Liver (tissue), 9 donors: ENCODE results near the gene CD84. TPM values are rescaled to one million over a fixed set of nuclear protein-coding genes. Genes with fewer than 3 reads are reported as not detected.
A peak's percentile ranks its signal among the peaks of the same experiment; 100 is the strongest.
"Not testable (repeated sequence)": the region's sequence is repeated elsewhere in the genome, so short reads cannot be mapped to it uniquely, and the experiment has no call there.

Source experiments
- DNase-seq: peaks from one replicate; pipeline ENCODE4 v3.0.0-alpha.2; 2017; ENCODE audit warnings: low spot score
- H3K27ac ChIP-seq, 2 donors: one replicate each; pipeline ENCODE4 v1.7.0; 2013; ENCODE audit warnings: inconsistent platforms in 2 of 2, low read length in 2 of 2, control low read depth in 1 of 2, low read depth in 1 of 2, mild to moderate bottlenecking in 1 of 2
- H3K27me3 ChIP-seq, 4 donors: one replicate each; pipeline versions ENCODE4 v1.6.1 to v1.7.0; 2013; ENCODE audit warnings: low read length in 3 of 4, inconsistent platforms in 1 of 4, mild to moderate bottlenecking in 1 of 4, moderate library complexity in 1 of 4; ENCODE audit not compliant: control insufficient read depth in 4 of 4, insufficient read depth in 4 of 4
- H3K36me3 ChIP-seq, 4 donors: one replicate each; pipeline versions ENCODE4 v1.6.1 to v1.7.0; 2013; ENCODE audit warnings: low read length in 3 of 4, mild to moderate bottlenecking in 3 of 4, low read depth in 1 of 4, moderate library complexity in 1 of 4; ENCODE audit not compliant: control insufficient read depth in 4 of 4, insufficient read depth in 3 of 4
- H3K4me1 ChIP-seq, 4 donors: one replicate each; pipeline versions ENCODE4 v1.6.1 to v1.7.0; 2013; ENCODE audit warnings: low read length in 3 of 4, mild to moderate bottlenecking in 3 of 4, moderate library complexity in 1 of 4; ENCODE audit not compliant: control insufficient read depth in 4 of 4, insufficient read depth in 4 of 4
- H3K4me3 ChIP-seq, 3 donors: one replicate each; pipeline versions ENCODE4 v1.6.1 to v1.7.0; 2013; ENCODE audit warnings: low read length in 3 of 3, control low read depth in 1 of 3, low read depth in 1 of 3, mild to moderate bottlenecking in 1 of 3
- H3K9ac ChIP-seq, 2 donors: one replicate each; pipeline ENCODE4 v1.7.0; 2013; ENCODE audit warnings: low read length in 2 of 2, mild to moderate bottlenecking in 2 of 2, moderate library complexity in 2 of 2, control low read depth in 1 of 2, low read depth in 1 of 2
- H3K9me3 ChIP-seq, 4 donors: one replicate each; pipeline versions ENCODE4 v1.6.1 to v1.7.0; 2013; ENCODE audit warnings: low read length in 3 of 4; ENCODE audit not compliant: control insufficient read depth in 4 of 4
- EGR1 ChIP-seq, 2 donors: IDR thresholded peaks; 2 replicates each; pipeline ENCODE4 v1.6.1; 2016 to 2018; ENCODE audit warnings: antibody characterized with exemption in 2 of 2, low read depth in 2 of 2
- FOXA1 ChIP-seq: IDR thresholded peaks from 2 replicates; pipeline ENCODE4 v1.6.1; 2016; ENCODE audit warnings: antibody characterized with exemption
- HNF4G ChIP-seq: IDR thresholded peaks from 2 replicates; pipeline ENCODE4 v1.6.1; 2016; ENCODE audit warnings: antibody characterized with exemption
- SP1 ChIP-seq: IDR thresholded peaks from 2 replicates; pipeline ENCODE4 v1.6.1; 2018; ENCODE audit warnings: antibody characterized with exemption, mild to moderate bottlenecking
- WGBS: extraction: QIAGEN DNeasy Blood & Tissue Kit; methylation state at CpG from one replicate; pipeline ENCODE4 v1.1.7; 2013; 5-methylcytosine and 5-hydroxymethylcytosine counted together
- polyA plus RNA-seq, 2 donors: library from polyadenylated mRNA; stranded (reverse) in 1 of 2; unstranded in 1 of 2; fragments of 200-250 nt in 1 of 2; fragments of >200 nt in 1 of 2; fragmentation: Nextera tagmentation in 1 of 2; extraction: Ambion mirVana in 1 of 2; gene quantifications; one replicate each; pipeline versions ENCODE4 v1.2.1 to v1.2.3, GENCODE V29; 2013 to 2015
- total RNA-seq, 2 donors: library from RNA; depleted of rRNA; stranded (reverse); fragments of >200 nt; gene quantifications; one replicate each; pipeline ENCODE4 v1.2.3, GENCODE V29; 2014
- TF ChIP-seq, protein P1 (sequence below): IDR thresholded peaks from 2 replicates; pipeline ENCODE4 v1.6.1; 2016; ENCODE audit warnings: antibody characterized with exemption, mild to moderate bottlenecking
- donor health status: healthy.
- donor health status: healthy.
- donor health status: healthy.
- donor health status: healthy.
- donor health status: healthy.

Gene CD84
- total and polyA plus RNA-seq, 4 donors = 2.1 to 8.8 (median 4.4) TPM

DNA sequence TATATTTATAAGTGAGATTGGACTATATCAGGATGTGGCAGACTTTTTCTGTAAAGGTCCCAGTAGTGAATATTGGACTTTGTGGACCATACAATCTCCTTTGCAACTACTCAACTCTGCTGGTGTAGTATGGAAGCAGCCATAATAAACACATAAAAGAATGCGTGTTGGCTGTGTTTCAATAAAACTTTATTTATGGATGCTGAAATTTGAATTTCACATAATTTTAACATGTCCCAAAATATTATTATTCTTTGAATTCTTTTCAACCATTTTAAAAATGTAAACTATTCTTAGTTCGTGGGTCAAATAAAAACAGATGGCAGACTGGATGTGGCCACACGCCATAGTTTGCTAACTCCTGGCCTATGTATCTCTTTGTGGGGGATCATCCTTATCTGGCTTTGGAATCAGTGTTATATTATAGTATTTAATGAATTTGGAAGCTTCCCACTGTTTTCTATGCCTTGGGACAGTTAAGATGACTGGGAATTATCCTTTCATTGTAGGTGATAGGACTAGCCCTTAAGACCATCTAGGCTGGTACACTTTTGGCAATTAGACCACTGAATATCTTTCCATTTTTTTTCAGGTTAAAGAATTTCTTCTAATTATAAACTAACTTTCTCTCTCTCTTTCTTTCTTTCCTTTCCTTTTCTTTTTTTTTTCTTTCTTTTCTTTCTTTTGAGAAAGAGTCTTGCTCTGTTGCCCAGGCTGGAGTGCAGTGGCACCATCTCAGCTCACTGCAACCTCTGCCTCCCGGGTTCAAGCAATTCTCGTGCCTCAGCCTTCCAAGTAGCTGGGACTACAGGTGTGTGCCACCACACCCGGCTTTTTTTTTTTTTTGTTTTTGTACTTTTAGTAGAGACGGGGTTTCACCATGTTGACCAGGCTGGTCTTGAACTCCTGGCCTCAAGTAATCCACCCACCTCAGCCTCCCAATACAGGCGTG is 41.3 kb downstream of the CD84 start (continued):
- TF ChIP-seq, protein P1, sequence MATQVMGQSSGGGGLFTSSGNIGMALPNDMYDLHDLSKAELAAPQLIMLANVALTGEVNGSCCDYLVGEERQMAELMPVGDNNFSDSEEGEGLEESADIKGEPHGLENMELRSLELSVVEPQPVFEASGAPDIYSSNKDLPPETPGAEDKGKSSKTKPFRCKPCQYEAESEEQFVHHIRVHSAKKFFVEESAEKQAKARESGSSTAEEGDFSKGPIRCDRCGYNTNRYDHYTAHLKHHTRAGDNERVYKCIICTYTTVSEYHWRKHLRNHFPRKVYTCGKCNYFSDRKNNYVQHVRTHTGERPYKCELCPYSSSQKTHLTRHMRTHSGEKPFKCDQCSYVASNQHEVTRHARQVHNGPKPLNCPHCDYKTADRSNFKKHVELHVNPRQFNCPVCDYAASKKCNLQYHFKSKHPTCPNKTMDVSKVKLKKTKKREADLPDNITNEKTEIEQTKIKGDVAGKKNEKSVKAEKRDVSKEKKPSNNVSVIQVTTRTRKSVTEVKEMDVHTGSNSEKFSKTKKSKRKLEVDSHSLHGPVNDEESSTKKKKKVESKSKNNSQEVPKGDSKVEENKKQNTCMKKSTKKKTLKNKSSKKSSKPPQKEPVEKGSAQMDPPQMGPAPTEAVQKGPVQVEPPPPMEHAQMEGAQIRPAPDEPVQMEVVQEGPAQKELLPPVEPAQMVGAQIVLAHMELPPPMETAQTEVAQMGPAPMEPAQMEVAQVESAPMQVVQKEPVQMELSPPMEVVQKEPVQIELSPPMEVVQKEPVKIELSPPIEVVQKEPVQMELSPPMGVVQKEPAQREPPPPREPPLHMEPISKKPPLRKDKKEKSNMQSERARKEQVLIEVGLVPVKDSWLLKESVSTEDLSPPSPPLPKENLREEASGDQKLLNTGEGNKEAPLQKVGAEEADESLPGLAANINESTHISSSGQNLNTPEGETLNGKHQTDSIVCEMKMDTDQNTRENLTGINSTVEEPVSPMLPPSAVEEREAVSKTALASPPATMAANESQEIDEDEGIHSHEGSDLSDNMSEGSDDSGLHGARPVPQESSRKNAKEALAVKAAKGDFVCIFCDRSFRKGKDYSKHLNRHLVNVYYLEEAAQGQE = no peak
- TF ChIP-seq SP1 (no peak), HNF4G (no peak), FOXA1 (no peak)

DNA sequence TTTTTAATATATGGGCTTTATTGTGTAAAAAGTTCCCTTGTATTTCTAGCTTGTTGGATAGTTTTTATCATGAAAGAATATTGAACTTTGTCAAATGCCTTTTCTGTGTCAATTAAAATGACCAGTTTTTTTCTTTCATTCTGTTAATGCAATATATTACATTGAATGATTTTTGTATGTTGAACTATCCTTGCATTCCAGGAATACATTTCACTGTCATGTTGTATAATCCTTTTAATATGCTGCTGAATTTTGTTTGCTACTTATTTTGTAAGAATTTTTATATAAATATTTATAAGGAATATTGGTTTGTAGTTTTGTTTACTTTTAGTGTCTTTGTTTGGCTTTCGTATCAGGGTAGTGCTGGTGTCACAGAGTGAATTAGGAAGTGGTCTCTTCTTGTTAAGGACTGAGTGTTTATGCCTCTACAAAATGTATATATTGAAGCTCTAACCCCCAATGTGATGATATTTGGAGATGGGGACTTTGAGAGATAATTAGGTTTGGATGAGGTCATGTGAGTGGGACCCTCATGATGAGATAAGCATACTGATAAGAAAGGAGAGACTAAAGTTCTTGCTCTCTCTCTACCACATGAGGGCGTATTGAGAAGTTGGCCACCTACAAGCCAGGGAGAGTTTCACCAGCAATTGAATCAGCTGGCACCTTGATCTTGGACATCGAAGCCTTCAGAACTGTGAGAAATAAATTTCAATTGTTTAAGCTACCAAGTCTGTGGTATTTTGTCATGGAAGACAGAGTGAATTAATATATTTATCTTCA is 44.3 kb downstream of the CD84 start:
- Histone ChIP-seq H3K27ac (no peak overlapping the region), H3K4me1 (peaks cover 1 to 14% (median 13%) of the 10 kb centered on the region in 4 donors), H3K27me3 (no peaks in the 10 kb centered on the region), H3K36me3 (no peaks in the 10 kb centered on the region), H3K9me3 (peaks cover 1 to 15% (median 5%) of the 10 kb centered on the region in 4 donors), H3K9ac (no peak overlapping the region), H3K4me3 (peak overlapping the region in 1 of 3 donors; percentile 26)
- no peak for TF ChIP-seq EGR1 (IDR thresholded peaks at IDR 0.05; ENCODE audit: low read depth in 2 of 2)
- DNase-seq = no peak
- WGBS = 92% methylated on average over 3 of the region's 3 CpGs

GRCh38 chr1:160532557-160532813 is 46.8 kb downstream of the CD84 start:
- H3K9me3 ChIP-seq = peaks cover 1 to 15% (median 5%) of the 10 kb centered on the region in 4 donors
- H3K4me3 ChIP-seq, H3K9ac ChIP-seq, H3K27ac ChIP-seq, H3K4me1 ChIP-seq, H3K36me3 ChIP-seq, H3K27me3 ChIP-seq, DNase-seq: not testable (repeated sequence)
- 91% methylated on average over 5 of the region's 5 CpGs for WGBS

DNA sequence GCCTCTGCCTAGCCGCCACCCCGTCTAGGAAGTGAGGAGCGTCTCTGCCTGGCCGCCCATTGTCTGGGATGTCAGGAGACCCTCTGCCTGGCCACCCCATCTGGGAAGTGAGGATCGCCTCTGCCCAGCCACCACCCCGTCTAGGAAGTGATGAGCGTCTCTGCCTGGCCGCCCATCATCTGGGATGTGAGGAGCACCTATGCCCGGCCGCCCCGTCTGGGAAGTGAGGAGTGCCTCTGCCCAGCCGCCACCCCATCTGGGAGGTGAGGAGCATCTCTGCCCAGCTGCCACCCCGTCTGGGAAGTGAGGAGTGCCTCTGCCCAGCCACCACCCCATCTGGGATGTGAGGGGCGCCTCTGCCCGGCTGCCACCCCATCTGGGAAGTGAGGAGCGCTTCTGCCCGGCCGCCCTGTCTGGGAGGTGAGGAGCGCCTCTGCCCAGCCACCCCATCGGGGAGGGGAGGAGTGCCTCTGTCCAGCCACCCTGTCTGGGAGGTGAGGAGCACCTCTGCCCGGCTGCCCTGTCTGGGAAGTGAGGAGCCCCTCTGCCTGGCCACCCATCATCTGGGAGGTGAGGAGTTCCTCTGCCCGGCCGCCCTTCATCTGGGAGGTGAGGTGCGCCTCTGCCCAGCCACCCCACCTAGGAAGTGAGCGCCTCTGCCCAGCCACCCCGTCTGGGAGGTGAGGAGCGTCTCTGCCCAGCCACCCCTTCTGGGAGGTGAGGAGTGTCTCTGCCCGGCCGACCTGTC is 47.3 kb downstream of the CD84 start:
- not testable (repeated sequence) for H3K27ac ChIP-seq, DNase-seq, H3K27me3 ChIP-seq, H3K9ac ChIP-seq, H3K4me1 ChIP-seq, H3K36me3 ChIP-seq, H3K4me3 ChIP-seq
- peaks cover 1 to 15% (median 5%) of the 10 kb centered on the region in 4 donors for H3K9me3 ChIP-seq
- 96% methylated on average over 29 of the region's 29 CpGs for WGBS

DNA sequence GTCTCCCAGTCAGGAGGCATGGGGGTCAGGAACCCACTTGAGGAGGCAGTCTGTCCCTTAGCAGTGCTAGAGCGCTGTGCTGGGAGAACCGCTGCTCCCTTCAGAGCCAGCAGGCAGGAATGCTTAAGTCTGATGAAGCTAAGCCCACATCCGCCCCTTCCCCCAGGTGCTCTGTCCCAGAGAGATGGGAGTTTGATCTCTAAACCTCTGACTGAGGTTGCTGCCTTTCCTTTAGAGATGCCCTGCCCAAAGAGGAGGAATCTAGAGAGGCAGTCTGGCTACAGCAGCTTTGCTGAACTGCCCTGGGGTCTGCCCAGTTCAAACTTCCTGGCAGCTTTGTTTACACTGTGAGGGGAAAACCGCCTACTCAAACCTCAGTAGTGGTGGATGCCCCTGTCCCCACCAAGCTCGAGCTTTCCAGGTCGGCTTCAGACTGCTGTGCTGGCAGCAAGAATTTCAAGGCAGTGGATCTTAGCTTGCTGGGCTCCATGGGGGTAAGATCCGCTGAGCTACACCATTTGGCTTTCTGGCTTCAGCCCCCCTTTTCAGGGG is 49.8 kb downstream of the CD84 start:
- not testable (repeated sequence) for H3K4me3 ChIP-seq, H3K4me1 ChIP-seq, H3K9ac ChIP-seq, H3K9me3 ChIP-seq, H3K27me3 ChIP-seq, H3K27ac ChIP-seq, H3K36me3 ChIP-seq, DNase-seq
- WGBS = 83% methylated on average over 7 of the region's 7 CpGs

DNA sequence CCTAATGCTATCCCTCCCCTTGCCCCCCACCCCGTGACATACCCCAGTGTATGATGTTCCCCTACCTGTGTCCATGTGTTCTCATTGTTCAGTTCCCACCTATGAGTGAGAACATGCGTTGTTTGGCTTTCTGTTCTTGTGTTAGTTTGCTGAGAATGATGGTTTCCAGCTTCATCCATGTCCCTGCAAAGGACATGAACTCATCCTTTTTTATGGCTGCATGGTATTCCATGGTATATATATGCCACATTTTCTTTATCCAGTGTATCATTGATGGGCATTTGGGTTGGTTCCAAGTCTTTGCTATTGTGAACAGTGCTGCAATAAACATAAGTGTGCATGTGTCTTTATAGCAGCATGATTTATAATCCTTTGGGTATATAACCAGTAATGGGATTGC is 55.5 kb downstream of the CD84 start:
- not testable (repeated sequence) for H3K27ac ChIP-seq, H3K4me1 ChIP-seq, H3K4me3 ChIP-seq, DNase-seq, H3K9ac ChIP-seq, H3K27me3 ChIP-seq, H3K36me3 ChIP-seq, H3K9me3 ChIP-seq
- 95% methylated on average over 2 of the region's 2 CpGs for WGBS
